ENCODE measurements around the gene PA2G4. TPM values are rescaled to one million over a fixed set of nuclear protein-coding genes. Genes with fewer than 3 reads are reported as not detected.
A peak's percentile ranks its signal among the peaks of the same experiment; 100 is the strongest.

PA2G4 gene
- total RNA-seq, 1 experiment from 2014 or later = 249 TPM

DNA sequence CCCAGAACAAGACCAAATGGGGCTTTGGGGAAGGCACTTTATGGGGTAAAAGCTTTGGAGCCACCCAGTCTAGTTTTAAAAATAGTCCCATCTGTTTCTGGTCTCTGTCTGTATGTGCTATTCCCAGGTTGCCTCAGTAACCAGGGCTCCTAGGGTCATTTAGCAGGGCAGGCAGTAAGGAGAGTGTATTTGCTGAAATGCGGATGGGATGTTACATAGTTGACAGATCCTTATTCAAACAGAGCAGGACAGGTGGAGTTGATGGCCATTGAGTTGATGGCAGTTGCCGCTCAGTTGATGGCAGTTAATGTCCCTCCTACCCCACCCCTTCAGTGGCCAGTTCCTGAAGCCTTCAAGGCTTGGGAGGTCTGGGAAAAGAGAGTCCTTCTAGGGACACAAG is 18.3 kb downstream of the PA2G4 start:
- no peak for DNase-seq (ENCODE audit: low read depth in 1 of 2, low spot score in 2 of 2)
- peaks cover 21% of the 10 kb centered on the region for H3K36me3 ChIP-seq
- H3K4me3 ChIP-seq = no peak overlapping the region
- H3K9me3 ChIP-seq (replicated peaks) = no peaks in the 10 kb centered on the region
- peaks cover 37% of the 10 kb centered on the region for H3K4me1 ChIP-seq (replicated peaks)
- no peaks in the 10 kb centered on the region for H3K27me3 ChIP-seq (replicated peaks)
- H3K27ac ChIP-seq = no peak overlapping the region

DNA sequence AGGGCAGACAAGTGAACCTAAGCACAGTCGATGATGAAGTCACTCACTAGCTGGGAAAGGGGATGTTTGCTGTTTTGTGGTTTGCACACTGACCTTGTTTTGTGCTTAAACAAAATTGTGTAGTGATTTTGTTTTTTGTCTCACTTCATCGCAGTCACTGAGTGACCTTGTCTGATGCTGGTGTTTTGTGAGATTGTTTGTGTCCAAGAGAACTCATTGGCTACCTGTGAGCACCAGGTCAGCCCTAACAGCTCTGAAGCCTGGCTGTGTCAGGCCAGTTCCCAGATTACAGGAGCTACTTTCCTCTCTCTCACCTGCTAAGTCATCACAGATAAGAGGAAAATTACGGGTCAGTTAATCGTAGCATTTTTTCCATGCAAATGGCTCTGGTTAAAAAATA is 19.8 kb downstream of the PA2G4 start:
- Histone ChIP-seq H3K27me3 (replicated peaks) (no peaks in the 10 kb centered on the region), H3K9me3 (replicated peaks) (no peaks in the 10 kb centered on the region), H3K4me3 (no peak overlapping the region), H3K4me1 (replicated peaks) (peaks cover 28% of the 10 kb centered on the region), H3K36me3 (peaks cover 19% of the 10 kb centered on the region), H3K27ac (no peak overlapping the region)
- DNase-seq (ENCODE audit: low read depth in 1 of 2, low spot score in 2 of 2) = no peak

DNA sequence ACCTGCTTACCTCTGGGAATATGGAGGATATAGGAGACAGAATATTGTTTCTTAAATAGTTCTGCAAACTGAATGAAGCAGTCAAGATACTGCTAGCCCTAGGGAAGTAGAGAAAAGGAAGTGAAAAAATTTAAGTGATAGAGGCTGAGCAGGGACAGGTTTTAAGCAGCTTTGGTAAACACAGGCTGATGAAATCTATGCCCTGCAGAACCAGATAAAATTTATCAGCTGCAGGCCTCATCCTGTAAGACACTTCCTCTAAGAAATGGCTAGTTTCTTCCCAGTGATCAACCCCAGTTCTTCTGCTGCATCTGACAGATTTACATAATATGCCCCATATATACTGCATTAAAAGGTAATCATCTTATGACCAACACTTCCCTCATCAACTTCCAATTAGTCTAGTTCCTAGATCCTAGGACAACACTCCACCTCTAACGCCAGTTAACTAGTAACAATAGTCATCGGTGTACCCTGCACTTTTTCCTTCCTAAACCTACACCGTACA is 22.4 kb downstream of the PA2G4 start:
- H3K4me1 ChIP-seq (replicated peaks) = peaks cover 19% of the 10 kb centered on the region
- DNase-seq (ENCODE audit: low read depth in 1 of 2, low spot score in 2 of 2) = no peak
- peak overlapping the region; percentile 54; the same call in 1 of the 2 replicates for H3K27ac ChIP-seq
- peaks cover 23% of the 10 kb centered on the region for H3K36me3 ChIP-seq
- no peaks in the 10 kb centered on the region for H3K9me3 ChIP-seq (replicated peaks)
- no peaks in the 10 kb centered on the region for H3K27me3 ChIP-seq (replicated peaks)
- no peak overlapping the region for H3K4me3 ChIP-seq

DNA sequence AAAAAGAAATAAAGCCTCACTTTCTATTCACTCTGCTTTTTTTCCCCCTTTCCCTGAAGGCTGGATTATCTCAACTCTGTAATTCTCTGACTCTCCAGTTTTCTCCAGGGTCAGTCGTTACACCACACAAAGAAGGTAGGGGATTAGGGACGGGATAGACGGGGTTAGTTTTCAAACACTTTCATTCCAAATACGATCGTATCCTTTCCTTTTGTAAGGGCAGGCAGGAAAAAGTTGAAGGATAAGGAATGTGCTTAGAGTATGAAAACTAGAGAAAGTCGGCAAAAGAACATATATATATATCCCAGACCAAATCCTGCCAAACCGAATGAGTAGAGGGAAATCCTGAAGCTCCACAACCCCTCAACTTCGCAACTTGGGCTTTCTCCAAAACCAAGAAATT is 23.1 kb downstream of the PA2G4 start:
- peak overlapping the region; percentile 54 for H3K27ac ChIP-seq
- peaks cover 30% of the 10 kb centered on the region for H3K36me3 ChIP-seq
- H3K4me3 ChIP-seq = peak overlapping the region; percentile 53
- DNase-seq (ENCODE audit: low read depth in 1 of 2, low spot score in 2 of 2) = no peak
- no peaks in the 10 kb centered on the region for H3K27me3 ChIP-seq (replicated peaks)
- H3K4me1 ChIP-seq (replicated peaks) = peaks cover 19% of the 10 kb centered on the region
- no peaks in the 10 kb centered on the region for H3K9me3 ChIP-seq (replicated peaks)

DNA sequence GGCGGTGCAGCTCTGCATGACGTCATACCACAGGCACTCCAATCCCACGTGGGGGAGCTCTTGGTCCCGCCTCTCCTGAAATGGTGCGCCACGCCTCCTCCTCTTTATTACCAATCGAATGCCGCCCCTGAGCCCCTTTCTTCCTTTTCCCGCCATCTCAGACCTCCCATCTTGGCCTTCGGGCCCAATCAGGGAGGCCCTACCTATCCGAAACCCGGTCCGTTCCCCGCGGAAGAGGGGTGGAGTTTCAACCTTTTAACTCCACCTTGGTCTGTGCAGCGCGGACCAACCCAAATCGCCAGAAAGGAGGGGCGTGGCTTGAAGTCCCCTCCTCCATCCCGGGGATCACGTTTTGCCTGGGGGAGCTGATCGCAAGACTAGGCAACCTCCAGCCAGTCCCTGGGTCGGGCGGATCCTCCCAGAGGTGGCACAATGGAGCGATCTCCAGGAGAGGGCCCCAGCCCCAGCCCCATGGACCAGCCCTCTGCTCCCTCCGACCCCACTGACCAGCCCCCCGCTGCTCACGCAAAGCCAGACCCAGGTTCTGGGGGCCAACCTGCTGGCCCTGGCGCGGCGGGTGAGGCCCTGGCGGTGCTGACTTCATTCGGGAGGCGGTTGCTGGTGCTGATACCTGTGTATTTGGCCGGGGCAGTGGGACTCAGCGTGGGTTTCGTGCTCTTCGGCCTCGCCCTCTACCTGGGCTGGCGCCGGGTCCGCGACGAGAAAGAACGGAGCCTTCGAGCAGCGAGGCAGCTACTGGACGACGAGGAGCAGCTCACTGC is 23.7 kb downstream of the PA2G4 start, which contains the start of gene ESYT1:
Gene ESYT1, plus strand, starts transcription at position 380 of the 782 bp plus-strand sequence. Its CDS starts 53 bp downstream, at position 433.
- Histone ChIP-seq H3K4me3 (peak within 1 kb of the TSS; percentile 53), H3K9me3 (replicated peaks) (no peaks in the 10 kb centered on the region), H3K4me1 (replicated peaks) (peaks cover 19% of the 10 kb centered on the region), H3K36me3 (peaks cover 36% of the 10 kb centered on the region), H3K27ac (peak within 1 kb of the TSS; percentile 54), H3K27me3 (replicated peaks) (no peaks in the 10 kb centered on the region)
- peak; percentile 99 for DNase-seq (ENCODE audit: low read depth in 1 of 2, low spot score in 2 of 2)

DNA sequence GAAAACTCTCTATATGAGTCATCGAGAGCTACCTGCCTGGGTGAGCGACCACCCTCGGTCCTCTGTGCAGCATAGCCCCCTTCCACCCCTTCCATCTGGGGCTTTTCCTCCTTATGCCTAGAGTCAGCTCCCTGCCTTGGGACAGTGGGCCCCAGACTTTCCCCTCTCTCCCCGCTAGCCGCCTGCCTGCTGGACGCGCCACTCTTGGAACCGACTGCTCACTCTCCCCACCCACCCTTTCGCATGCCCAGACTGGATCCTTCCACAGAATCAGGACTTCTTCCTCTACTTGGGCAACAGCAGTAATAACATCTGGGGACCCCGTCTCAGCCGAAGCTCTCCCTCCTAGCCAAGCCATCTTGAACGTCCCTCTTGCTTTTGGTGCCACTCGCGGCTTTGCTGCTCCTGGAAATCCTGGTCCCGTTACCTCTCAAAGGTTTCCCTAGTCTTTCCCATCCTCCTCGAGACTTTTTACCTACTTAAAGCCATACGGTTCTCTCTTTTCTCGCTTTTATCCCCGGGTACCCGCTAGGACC is 24.4 kb downstream of the PA2G4 start:
- peak in 1 of 2 experiments; percentile 58 for DNase-seq (ENCODE audit: low read depth in 1 of 2, low spot score in 2 of 2)
- Histone ChIP-seq H3K9me3 (replicated peaks) (no peaks in the 10 kb centered on the region), H3K27ac (no peak overlapping the region; the same call in 1 of the 2 replicates), H3K36me3 (peaks cover 43% of the 10 kb centered on the region), H3K4me3 (peak overlapping the region; percentile 53), H3K4me1 (replicated peaks) (peaks cover 19% of the 10 kb centered on the region), H3K27me3 (replicated peaks) (no peaks in the 10 kb centered on the region)

DNA sequence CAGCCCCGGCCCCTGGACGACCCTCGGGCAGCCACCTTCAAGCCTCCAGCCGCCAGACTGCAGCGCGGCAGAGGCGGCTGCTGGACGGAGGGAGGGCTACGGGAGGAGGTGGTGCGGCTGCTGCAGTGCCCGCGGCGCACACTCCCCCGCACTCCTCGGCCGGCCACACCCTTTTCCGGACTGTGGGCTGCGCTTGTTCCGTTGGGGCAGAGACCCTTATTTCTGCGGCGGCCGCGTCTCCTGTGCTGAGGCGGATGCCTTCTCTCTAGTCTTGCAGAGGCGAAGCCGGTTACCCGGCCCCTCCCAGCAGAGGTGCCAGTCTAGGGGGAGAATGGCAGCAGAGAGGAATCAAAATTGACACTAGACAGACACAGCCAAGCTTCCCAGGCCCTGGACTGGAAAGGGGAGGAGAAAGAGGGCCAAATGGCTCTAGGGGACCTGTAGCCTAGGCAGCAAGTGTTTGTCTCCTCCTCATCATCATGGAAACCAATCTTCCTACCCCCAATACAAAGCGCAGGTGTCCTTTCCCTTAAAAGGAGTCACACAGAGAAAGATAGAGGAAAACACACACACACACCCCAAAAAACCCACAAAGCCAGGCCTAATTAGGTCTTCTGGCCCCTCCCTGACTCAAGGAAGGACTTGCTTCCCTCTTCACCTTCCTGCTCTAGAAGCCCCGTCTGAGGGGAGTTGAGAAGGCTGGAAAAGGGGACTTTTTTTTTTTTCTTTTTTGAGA is 25.0 kb downstream of the PA2G4 start:
- peak; percentile 62 to 72 for DNase-seq (ENCODE audit: low read depth in 1 of 2, low spot score in 2 of 2)

DNA sequence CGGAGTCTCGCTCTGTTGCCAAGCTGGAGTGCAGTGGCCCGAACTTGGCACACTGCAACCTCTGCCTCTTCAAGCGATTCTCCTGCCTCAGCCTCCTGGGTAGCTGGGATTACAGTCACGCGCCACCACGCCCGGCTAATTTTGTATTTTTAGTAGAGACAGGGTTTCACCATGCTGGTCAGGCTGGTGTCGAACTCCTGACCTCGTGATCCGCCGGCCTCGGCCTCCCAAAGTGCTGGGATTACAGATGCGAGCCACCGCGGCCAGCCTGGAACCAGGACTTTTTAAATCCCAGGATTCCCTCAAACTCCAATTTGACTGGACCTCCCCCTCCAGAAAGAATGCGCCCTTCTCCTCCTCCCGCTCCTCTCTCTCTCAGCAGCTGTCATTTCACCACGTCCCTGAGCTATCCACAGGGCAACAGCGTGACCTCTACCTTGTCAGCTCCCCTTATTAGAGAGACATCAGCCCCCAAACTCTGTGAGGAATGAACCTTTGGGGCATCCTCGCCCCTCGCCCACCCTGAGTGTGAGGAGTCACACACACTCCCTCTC is 25.7 kb downstream of the PA2G4 start:
- Histone ChIP-seq H3K36me3 (peaks cover 54% of the 10 kb centered on the region), H3K4me3 (no peak overlapping the region), H3K4me1 (replicated peaks) (peaks cover 19% of the 10 kb centered on the region), H3K27ac (no peak overlapping the region), H3K9me3 (replicated peaks) (no peaks in the 10 kb centered on the region), H3K27me3 (replicated peaks) (no peaks in the 10 kb centered on the region)
- no peak for DNase-seq (ENCODE audit: low read depth in 1 of 2, low spot score in 2 of 2)

More for the DNA sequence above, 25.0 kb downstream of the PA2G4 start:
- Histone ChIP-seq H3K9me3 (replicated peaks) (no peaks in the 10 kb centered on the region), H3K27me3 (replicated peaks) (no peaks in the 10 kb centered on the region), H3K36me3 (peaks cover 49% of the 10 kb centered on the region), H3K4me1 (replicated peaks) (peaks cover 19% of the 10 kb centered on the region), H3K4me3 (peak overlapping the region; percentile 53), H3K27ac (no peak overlapping the region)

DNA sequence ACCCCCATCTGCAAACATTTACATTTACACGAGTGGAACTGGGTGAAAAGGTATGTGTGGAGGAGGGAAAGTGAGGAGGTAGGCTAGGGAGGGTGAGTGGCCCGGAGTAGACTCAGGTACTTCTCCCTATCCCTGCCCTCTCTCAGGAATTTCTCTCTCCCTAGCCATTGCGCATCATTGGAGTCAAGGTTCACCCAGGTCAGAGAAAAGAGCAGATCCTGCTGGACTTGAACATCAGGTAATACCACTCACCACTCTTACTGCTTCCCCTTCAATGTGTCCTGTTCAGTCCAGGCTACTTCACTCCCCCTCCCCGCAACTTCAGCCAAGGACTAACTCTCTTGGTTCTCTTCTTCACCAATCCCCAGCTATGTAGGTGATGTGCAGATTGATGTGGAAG is 26.5 kb downstream of the PA2G4 start:
- H3K9me3 ChIP-seq (replicated peaks) = no peaks in the 10 kb centered on the region
- H3K4me3 ChIP-seq = no peak overlapping the region
- no peak overlapping the region for H3K27ac ChIP-seq
- no peak for DNase-seq (ENCODE audit: low read depth in 1 of 2, low spot score in 2 of 2)
- H3K36me3 ChIP-seq = peaks cover 61% of the 10 kb centered on the region
- peaks cover 17% of the 10 kb centered on the region for H3K4me1 ChIP-seq (replicated peaks)
- no peaks in the 10 kb centered on the region for H3K27me3 ChIP-seq (replicated peaks)

DNA sequence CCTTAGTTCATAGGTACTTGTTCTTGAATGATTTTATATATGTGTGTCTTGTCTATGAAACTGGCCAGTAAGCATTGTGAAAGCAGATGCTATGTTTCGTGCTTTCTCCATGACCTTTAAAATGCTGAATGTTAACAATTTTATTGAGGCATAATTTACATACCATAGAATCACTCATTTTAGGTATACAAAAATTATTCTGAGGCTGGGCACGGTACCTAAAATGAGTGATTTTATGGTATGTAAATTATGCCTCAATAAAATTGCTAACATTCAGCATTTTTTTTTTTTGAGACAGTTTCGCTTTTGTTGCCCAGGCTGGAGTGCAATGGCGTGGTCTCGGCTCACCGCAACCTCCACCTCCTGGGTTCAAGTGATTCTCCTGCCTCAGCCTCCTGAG is 30.5 kb downstream of the PA2G4 start:
- Histone ChIP-seq H3K27me3 (replicated peaks) (no peaks in the 10 kb centered on the region), H3K9me3 (replicated peaks) (no peaks in the 10 kb centered on the region), H3K4me3 (no peak overlapping the region), H3K36me3 (peaks cover 94% of the 10 kb centered on the region), H3K27ac (no peak overlapping the region), H3K4me1 (replicated peaks) (no peaks in the 10 kb centered on the region; the same call in 1 of the 2 replicates)
- DNase-seq (ENCODE audit: low read depth in 1 of 2, low spot score in 2 of 2) = no peak

DNA sequence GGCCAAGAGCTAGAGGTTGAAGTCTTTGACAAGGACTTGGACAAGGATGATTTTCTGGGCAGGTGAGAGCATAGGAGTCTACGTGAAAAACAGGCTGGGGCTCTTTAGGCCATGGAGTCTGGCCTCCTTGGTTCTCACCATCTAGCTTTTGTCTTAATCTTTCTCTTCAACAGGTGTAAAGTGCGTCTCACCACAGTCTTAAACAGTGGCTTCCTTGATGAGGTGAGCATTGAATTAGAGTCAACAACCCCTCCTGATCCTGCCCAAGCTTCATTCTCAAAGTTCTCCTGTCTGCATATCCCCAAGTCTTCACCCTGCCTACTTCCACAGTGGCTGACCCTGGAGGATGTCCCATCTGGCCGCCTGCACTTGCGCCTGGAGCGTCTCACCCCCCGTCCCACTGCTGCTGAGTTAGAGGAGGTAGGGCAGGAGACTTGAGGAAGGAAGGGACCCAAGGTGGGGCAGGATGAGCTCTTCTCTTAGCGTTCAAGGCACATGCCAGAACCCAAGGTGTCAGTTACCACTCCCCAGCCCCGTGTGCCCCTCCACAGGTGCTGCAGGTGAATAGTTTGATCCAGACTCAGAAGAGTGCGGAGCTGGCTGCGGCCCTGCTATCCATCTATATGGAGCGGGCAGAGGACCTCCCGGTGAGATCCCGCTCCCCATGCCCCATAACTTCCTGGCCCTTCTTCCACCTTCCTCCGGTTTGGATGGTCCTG is 33.7 kb downstream of the PA2G4 start:
- H3K36me3 ChIP-seq = peaks cover 91% of the 10 kb centered on the region
- no peaks in the 10 kb centered on the region for H3K4me1 ChIP-seq (replicated peaks)
- H3K27ac ChIP-seq = no peak overlapping the region
- H3K27me3 ChIP-seq (replicated peaks) = no peaks in the 10 kb centered on the region
- no peaks in the 10 kb centered on the region for H3K9me3 ChIP-seq (replicated peaks)
- no peak overlapping the region for H3K4me3 ChIP-seq
- no peak for DNase-seq (ENCODE audit: low read depth in 1 of 2, low spot score in 2 of 2)

DNA sequence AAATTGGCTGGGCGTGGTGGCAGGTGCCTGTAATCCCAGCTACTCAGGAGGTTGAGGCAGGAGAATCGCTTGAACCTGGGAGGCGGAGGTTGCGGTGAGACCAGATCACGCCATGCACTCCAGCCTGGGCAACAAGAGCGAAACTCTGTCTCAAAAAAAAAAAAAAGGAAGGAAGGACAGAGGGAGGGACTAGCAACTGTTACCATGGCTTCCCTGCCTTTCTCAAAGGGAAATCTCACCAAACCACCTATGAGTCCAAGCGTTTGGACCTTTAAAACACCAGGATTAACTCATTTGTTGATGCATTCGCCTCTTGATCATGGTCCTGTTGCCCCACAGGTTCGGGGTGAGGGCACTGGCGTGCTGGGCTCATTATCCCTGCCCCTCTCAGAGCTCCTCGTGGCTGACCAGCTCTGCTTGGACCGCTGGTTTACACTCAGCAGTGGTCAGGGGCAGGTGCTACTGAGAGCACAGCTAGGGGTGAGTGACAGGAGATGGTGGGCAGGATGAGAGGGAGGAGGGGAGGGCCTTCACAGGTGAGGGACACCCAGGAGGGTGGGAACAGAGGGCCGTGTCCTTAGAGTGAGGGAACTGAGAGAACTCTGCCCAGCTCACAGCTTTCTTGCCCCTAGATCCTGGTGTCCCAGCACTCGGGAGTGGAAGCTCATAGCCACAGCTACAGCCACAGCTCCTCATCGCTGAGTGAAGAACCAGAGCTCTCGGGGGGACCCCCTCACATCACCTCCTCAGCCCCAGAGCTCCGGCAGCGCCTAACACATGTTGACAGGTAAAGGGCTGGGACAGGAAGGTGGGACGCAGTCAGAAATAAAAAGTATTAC is 37.8 kb downstream of the PA2G4 start:
- Histone ChIP-seq H3K27ac (no peak overlapping the region), H3K9me3 (replicated peaks) (no peaks in the 10 kb centered on the region), H3K27me3 (replicated peaks) (no peaks in the 10 kb centered on the region), H3K4me3 (no peak overlapping the region), H3K4me1 (replicated peaks) (no peaks in the 10 kb centered on the region), H3K36me3 (peaks cover 78% of the 10 kb centered on the region)
- no peak for DNase-seq (ENCODE audit: low read depth in 1 of 2, low spot score in 2 of 2)
